ENCODE measurements around the gene DOCK3. TPM values are rescaled to one million over a fixed set of nuclear protein-coding genes. Genes with fewer than 3 reads are reported as not detected.
"Not testable (repeated sequence)": the region's sequence is repeated elsewhere in the genome, so short reads cannot be mapped to it uniquely, and the experiment has no call there.

The DOCK3 gene
- polyA plus RNA-seq, 4 donors: 1.3 to 1.8 (median 1.6) TPM

- DNase-seq (ENCODE audit: low read depth in 4 of 4, low spot score in 3 of 4): no peak
Measured at GRCh38 chr3:51173518-51174271, 499.0 kb downstream of the DOCK3 start.

- no peak for DNase-seq (ENCODE audit: low read depth in 4 of 4, low spot score in 3 of 4)
Measured at GRCh38 chr3:51176923-51177322, 502.2 kb downstream of the DOCK3 start.

- DNase-seq (ENCODE audit: low read depth in 4 of 4, low spot score in 3 of 4): not testable (repeated sequence)
Measured at GRCh38 chr3:51186446-51186845, 511.7 kb downstream of the DOCK3 start.

GRCh38 chr3:51190199-51190598 lies 515.5 kb downstream of the DOCK3 start:
- DNase-seq (ENCODE audit: low read depth in 4 of 4, low spot score in 3 of 4): no peak

DNA sequence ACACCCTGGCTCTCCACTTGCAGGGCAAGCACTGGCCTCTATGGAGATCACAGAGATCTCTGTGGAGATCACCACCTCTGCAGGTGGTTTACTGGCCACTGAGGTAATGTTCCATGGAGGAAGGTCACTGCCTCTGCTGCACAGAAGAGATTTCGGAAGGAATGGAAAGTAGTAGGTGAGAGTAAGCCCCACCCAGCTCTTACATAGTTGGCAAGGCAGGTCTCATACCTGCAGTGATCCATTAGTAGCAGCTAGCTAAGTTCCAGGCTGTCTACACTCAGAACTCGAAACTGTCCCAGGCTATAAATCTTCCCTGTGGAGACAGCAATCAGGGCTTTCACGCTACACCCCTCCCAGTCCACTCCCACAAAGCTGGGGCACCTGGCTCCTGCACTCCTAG lies 516.1 kb downstream of the DOCK3 start:
- no peak for DNase-seq (ENCODE audit: low read depth in 4 of 4, low spot score in 3 of 4)

GRCh38 chr3:51191768-51192167 lies 517.0 kb downstream of the DOCK3 start:
- DNase-seq (ENCODE audit: low read depth in 4 of 4, low spot score in 3 of 4): no peak

GRCh38 chr3:51198477-51198876 lies 523.8 kb downstream of the DOCK3 start:
- DNase-seq (ENCODE audit: low read depth in 4 of 4, low spot score in 3 of 4): no peak

GRCh38 chr3:51199296-51199695 lies 524.6 kb downstream of the DOCK3 start:
- not testable (repeated sequence) for DNase-seq (ENCODE audit: low read depth in 4 of 4, low spot score in 3 of 4)

DNA sequence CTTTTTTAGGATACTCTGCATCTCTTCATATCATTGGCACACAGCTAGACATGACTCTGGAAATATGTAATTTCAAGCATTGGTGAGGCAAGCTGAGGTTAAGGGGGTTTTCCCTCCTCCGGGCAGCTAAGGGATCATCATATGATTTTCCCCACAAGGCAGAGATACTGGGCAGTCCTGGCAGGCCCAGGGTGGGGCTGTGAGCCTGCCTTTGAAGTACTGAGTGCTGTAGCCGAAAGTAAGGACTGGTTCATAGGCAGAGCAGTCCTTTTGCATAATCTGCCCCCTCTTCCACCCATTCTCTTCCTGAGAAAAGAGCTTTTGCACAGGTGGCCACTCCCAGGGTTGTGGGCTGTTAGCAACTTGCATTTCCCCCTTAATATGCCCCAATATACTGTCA lies 541.6 kb downstream of the DOCK3 start:
- DNase-seq (ENCODE audit: low read depth in 4 of 4, low spot score in 3 of 4): no peak

DNA sequence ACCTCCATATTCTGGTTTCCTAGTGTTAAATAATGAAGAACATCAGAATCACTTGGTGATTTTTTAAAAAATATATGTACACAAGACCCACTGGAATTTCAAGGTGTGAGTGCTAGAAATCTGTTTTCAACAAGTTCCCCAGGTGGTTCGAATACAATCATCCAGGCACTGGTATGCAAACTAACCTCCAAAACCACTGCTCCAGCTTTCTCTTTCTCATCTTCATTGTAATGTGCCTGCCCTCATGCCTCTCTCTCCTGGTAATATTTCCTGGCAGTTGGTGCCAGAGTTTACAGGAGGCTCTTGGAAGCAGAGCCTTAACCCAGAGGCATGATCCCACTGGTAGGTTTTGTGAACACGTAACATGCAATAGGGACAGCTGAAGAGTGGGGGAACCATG lies 547.2 kb downstream of the DOCK3 start:
- DNase-seq (ENCODE audit: low read depth in 4 of 4, low spot score in 3 of 4): no peak

DNA sequence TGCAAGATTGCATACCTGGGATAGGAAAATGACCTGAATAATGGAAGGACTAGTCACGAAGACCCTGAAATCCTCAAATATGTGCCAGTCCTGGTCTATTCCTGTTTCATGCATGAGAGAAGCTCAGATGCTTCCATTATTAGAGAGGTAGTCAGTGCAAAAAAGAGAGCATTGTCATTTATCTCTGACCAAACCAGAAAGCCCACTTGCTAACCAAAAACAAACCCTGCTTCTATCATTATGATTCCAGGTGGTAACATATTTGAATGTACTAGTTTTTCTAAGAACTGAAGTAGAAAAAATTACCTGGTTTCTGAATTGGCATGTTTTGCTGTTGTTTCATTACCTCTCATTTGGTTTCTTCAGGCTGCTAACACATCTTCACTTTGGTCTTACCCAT lies 549.6 kb downstream of the DOCK3 start:
- no peak for DNase-seq (ENCODE audit: low read depth in 4 of 4, low spot score in 3 of 4)

DNA sequence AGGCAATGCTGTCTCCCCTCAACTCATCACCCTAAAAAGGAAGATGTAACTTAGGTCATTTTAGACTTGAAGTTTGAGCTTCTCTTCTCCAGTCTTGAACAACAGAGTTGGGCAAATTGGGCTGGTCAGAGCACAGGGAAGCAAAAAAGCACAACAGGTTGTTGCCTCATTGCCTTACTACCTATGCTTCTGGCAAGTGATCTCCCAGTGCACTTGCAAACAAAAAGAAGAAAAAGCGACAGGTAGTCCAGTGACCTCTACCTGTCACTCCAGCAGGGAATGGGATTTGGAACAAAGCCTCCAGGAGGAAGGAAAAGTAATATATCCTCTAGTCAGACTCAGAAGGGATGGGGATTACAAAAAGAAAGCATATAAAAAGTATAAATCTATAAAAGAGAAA lies 550.1 kb downstream of the DOCK3 start:
- no peak for DNase-seq (ENCODE audit: low read depth in 4 of 4, low spot score in 3 of 4)

DNA sequence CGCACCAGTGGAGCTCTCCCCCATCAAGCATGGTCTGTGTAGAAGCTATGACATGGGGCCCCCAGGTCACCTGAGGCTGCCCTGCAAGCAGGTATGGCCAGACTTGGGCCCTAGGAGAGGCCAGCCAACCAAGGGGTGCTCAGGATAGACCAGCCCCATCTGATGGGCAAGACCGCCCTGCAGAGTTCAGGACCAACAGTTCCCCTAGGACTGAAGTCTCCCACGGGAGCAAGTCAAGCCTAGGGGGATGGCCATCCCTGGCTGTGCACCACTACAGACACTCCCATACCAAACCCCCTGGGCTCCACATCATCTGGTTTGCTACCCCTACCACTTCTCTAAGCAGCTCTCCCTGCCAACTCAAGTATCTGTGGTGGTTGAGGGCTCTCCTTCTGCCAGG lies 568.2 kb downstream of the DOCK3 start:
- no peak for DNase-seq (ENCODE audit: low read depth in 4 of 4, low spot score in 3 of 4)

DNA sequence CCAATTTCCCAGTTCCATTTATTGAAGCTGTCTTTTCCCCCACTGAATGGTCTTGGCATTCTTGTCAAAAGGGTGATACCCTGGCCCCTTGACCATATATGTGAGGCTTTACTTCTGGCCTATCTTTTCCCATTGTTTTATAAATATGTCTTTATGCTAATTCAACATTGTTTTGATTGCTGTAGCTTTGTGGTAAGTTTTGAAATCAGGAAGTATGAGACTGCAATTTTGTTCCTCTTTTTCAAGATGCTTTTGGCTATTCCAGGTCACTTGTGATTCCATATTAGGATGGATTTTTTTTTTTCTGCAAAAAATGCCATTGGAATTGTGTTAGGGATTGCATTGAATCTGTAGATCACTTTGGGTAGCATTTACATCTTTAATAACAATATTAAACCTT lies 569.2 kb downstream of the DOCK3 start:
- DNase-seq (ENCODE audit: low read depth in 4 of 4, low spot score in 3 of 4): no peak

DNA sequence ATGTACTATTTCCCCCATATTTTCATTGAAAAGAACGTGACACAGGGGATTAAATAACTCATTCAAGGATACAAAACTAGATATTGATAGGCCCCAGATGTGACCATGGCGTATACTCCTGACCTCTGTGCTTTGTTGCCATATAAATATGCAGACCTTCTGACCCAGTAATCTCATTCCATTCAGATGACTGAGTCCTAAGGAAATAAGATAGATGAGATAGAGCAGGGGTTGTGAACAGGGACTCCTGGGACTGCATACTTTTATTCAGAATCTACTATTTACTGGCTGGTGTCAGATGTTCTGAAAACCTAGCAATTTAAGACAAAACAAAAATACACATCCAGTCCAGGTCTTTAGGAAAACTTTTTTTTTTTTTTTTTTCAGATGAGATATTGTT lies 571.1 kb downstream of the DOCK3 start:
- no peak for DNase-seq (ENCODE audit: low read depth in 4 of 4, low spot score in 3 of 4)

DNA sequence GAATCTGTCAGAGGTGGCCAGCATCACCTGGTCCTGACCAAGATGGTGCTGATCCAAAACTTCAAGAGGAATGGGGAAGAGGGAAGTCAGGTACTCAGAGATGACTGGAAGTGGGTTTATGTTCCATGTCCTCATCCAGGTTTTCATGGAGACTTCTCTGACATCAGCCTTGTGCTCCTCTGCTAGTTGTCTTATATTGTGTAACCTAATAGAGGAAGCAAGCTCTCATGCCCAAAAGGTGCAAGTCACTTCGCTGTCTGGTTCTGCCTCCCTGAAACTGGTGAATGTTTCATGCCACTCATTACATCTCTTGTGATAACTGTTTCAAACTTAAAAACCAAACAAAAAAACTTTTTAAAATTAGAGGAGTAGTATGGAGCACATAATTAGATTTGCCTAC lies 583.1 kb downstream of the DOCK3 start:
- no peak for DNase-seq (ENCODE audit: low read depth in 4 of 4, low spot score in 3 of 4)

GRCh38 chr3:51264166-51264565 lies 589.4 kb downstream of the DOCK3 start:
- DNase-seq (ENCODE audit: low read depth in 4 of 4, low spot score in 3 of 4): not testable (repeated sequence)

DNA sequence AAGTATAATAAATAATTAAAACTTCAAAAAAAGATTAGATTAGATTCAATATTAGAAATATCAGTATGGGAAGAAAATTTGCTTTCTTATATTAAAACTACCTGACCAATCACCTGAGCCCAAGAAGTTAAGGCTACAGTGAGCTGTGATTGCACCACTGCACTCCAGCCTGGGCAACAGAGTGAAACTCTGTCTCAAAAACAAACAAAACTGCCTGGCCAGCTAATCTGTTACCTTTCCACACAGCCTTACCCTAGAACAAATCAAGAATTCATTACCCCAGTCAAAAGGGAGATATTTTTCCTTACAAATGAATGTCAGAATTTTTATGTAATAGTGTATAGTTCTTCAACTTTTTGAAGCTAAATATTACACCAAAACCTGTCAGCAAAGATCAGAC lies 593.4 kb downstream of the DOCK3 start:
- DNase-seq (ENCODE audit: low read depth in 4 of 4, low spot score in 3 of 4): no peak

- DNase-seq (ENCODE audit: low read depth in 4 of 4, low spot score in 3 of 4): no peak
Measured at GRCh38 chr3:51269466-51269865, 594.7 kb downstream of the DOCK3 start.

DNA sequence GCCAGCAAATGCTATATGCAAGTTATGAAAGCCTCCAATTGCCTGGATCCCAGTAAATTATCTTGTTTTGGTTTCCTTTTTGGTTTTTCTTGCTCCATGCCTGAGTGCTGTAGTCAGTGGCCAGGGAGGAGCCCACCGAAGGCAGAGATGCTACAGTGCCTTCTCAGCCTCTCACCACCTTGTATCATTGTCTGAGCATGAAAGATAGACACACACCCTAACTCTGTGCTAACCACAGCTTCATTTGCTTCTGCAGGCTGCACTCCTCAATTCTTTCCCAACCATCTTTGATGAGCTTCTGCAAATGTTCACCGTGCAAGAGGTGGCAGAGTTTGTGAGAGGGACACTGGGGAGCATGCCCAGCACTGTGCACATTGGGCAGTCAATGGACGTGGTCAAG lies 595.8 kb downstream of the DOCK3 start:
- no peak for DNase-seq (ENCODE audit: low read depth in 4 of 4, low spot score in 3 of 4)

DNA sequence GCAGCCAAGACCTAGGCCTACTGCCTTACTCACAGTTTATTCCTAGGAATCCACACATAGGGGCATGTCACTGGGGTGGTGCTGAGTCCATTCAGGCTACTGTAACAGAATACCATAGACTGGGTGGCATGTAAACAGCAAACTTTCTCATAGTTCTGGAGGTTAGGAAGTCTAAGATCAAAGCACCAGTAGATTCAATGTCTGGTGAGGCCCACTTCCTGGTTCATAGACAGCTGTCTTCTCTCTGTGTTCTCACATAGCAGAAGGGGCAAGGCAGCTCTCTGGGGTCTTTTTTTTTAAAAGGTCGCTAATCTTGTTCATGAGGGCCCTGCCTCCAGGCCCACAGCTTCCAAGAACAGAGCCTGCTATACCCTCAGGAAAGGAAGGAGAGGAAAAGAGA lies 596.4 kb downstream of the DOCK3 start:
- no peak for DNase-seq (ENCODE audit: low read depth in 4 of 4, low spot score in 3 of 4)

DNA sequence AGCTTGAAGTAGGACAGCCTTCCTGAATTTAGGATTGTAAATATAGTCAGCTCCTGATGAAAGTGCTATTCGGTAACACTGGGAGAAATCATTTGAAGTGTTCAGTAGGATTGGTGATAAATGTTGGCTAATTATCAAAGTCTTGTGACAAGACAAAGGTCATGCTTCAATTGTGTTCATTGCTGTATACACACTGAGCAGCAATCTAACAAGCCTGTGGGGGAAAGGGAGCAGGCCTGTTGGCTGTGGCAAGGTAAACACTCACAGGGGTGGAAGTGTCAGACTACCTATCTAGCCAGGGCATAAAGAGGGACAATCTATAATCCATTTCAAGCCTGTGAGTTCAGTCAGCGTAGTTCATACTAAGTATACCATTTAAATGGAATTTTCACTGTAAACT lies 599.3 kb downstream of the DOCK3 start:
- no peak for DNase-seq (ENCODE audit: low read depth in 4 of 4, low spot score in 3 of 4)
